Caco-2 (cell line): ENCODE results near the gene OXGR1. TPM values are rescaled to one million over a fixed set of nuclear protein-coding genes. Genes with fewer than 3 reads are reported as not detected.

Experiments
- BruUV-seq: library from RNA; stranded (reverse); fragments of 400-500 nt; replicated peaks from 2 replicates; lab custom pipeline; 2021; lab: Mats Ljungman, UMichigan
- CTCF ChIA-PET: fragments of 300-600 bp; sonication (Branson Sonifier 250); formaldehyde crosslinking; loops from one replicate; lab custom pipeline; 2022; ENCODE audit warnings: antibody characterized with exemption; lab: Charles Lee
- POLR2A ChIA-PET: fragments of 300-600 bp; sonication (Branson Sonifier 250); formaldehyde crosslinking; loops from one replicate; lab custom pipeline; 2022; ENCODE audit warnings: antibody characterized with exemption; lab: Charles Lee
- DNase-seq, 2 experiments: peaks; one replicate each; pipeline versions ENCODE4 v3.0.0 to v3.0.0-alpha.2; 2020 to 2022
- H3K27me3 ChIP-seq: replicated peaks from 2 replicates; pipeline ENCODE4 v1.6.0; 2011; ENCODE audit warnings: low read length; ENCODE audit not compliant: control insufficient read depth, insufficient read depth
- H3K36me3 ChIP-seq: 2 replicates; pipeline ENCODE4 v1.5.1; 2011; ENCODE audit warnings: low read length; ENCODE audit not compliant: control insufficient read depth, insufficient read depth
- H3K4me1 ChIP-seq: fragments of 250-450 bp; sonication (Bioruptor Pico); 2 replicates; pipeline ENCODE4 v1.5.1; 2020; ENCODE audit warnings: mild to moderate bottlenecking
- H3K4me3 ChIP-seq: 2 replicates; pipeline ENCODE4 v1.5.1; 2011; ENCODE audit warnings: low read depth, mild to moderate bottlenecking, control low read depth, low read length
- H3K9me3 ChIP-seq: fragments of 250-450 bp; sonication (Bioruptor Pico); 2 replicates; pipeline ENCODE4 v1.5.1; 2020; ENCODE audit warnings: mild to moderate bottlenecking, moderate library complexity
- H3K27ac Mint-ChIP-seq: one replicate; pipeline ENCODE4 v1.8.0; 2022; ENCODE audit warnings: mixed read lengths; ENCODE audit not compliant: unreplicated experiment
- H3K27me3 Mint-ChIP-seq: one replicate; pipeline ENCODE4 v1.8.0; 2022; ENCODE audit warnings: mixed read lengths; ENCODE audit not compliant: insufficient read depth, unreplicated experiment
- H3K36me3 Mint-ChIP-seq: one replicate; pipeline ENCODE4 v1.8.0; 2022; ENCODE audit warnings: mild to moderate bottlenecking, mixed read lengths; ENCODE audit not compliant: insufficient read depth, unreplicated experiment
- H3K4me1 Mint-ChIP-seq: one replicate; pipeline ENCODE4 v1.8.0; 2022; ENCODE audit warnings: low read depth, mixed read lengths; ENCODE audit not compliant: unreplicated experiment
- H3K4me3 Mint-ChIP-seq: one replicate; pipeline ENCODE4 v1.8.0; 2022; ENCODE audit warnings: mild to moderate bottlenecking, moderate library complexity, mixed read lengths; ENCODE audit not compliant: unreplicated experiment
- H3K9me3 Mint-ChIP-seq: one replicate; pipeline ENCODE4 v1.8.0; 2022; ENCODE audit warnings: mixed read lengths; ENCODE audit not compliant: unreplicated experiment
- CTCF ChIP-seq, 2 experiments: fragments of 200-600 bp in 1 of 2; IDR thresholded peaks; 1 replicate in 1 of 2; 2 replicates in 1 of 2; pipeline versions ENCODE4 v1.5.1 to v1.8.0; 2011 to 2022; ENCODE audit warnings: antibody characterized with exemption in 1 of 2, control low read depth in 1 of 2, inconsistent platforms in 1 of 2, low read depth in 1 of 2, low read length in 1 of 2, mild to moderate bottlenecking in 1 of 2, moderate library complexity in 1 of 2; ENCODE audit not compliant: insufficient read depth in 1 of 2, severe bottlenecking in 1 of 2, unreplicated experiment in 1 of 2
- intact Hi-C: fragments of 100-400 bp; cut with micrococcal nuclease; formaldehyde crosslinking; loops from one replicate; pipeline ENCODE4 v1.10.0; 2022; ENCODE audit not compliant: unreplicated experiment
- total RNA-seq: library from RNA; stranded (reverse); gene quantifications from 2 replicates; pipeline ENCODE4 v1.2.3, GENCODE V29; 2022

OXGR1 gene
- total RNA-seq, 1 experiment from 2014 or later = not detected

GRCh38 chr13:96952595-96952994 is 41.7 kb downstream of the OXGR1 start:
- Mint-ChIP-seq H3K9me3 (no peaks in the 10 kb centered on the region), H3K4me1 (no peaks in the 10 kb centered on the region), H3K4me3 (no peak overlapping the region), H3K36me3 (no peaks in the 10 kb centered on the region), H3K27ac (no peak overlapping the region), H3K27me3 (peaks cover 8% of the 10 kb centered on the region)
- POLR2A ChIA-PET = no interaction called here
- no peak for DNase-seq
- Histone ChIP-seq H3K4me1 (no peaks in the 10 kb centered on the region), H3K4me3 (no peak overlapping the region), H3K36me3 (no peaks in the 10 kb centered on the region), H3K27me3 (no peaks in the 10 kb centered on the region), H3K9me3 (no peaks in the 10 kb centered on the region)
- no TSS peak for BruUV-seq
- intact Hi-C loops = no loop called here
- CTCF ChIA-PET = no interaction called here
- no peak for TF ChIP-seq CTCF (IDR thresholded peaks at IDR 0.05; ENCODE audit: insufficient read depth in 1 of 2, low read depth in 1 of 2, low read length in 1 of 2, severe bottlenecking in 1 of 2, unreplicated experiment in 1 of 2)

- intact Hi-C loops = no loop called here
- H3K4me3 ChIP-seq = no peak overlapping the region
- BruUV-seq = no TSS peak
- H3K36me3 ChIP-seq = no peaks in the 10 kb centered on the region
- H3K27me3 Mint-ChIP-seq = peaks cover 5% of the 10 kb centered on the region
- H3K27ac Mint-ChIP-seq = no peak overlapping the region
- H3K9me3 Mint-ChIP-seq = no peaks in the 10 kb centered on the region
- POLR2A ChIA-PET = no interaction called here
- H3K27me3 ChIP-seq = no peaks in the 10 kb centered on the region
- no peaks in the 10 kb centered on the region for H3K36me3 Mint-ChIP-seq
- 0 out of 2 replicates have a peak, but pooled peaks cover 5% of the 10 kb centered on the region for H3K4me1 ChIP-seq
- no peak overlapping the region for H3K4me3 Mint-ChIP-seq
- TF ChIP-seq CTCF (IDR thresholded peaks at IDR 0.05; ENCODE audit: insufficient read depth in 1 of 2, low read depth in 1 of 2, low read length in 1 of 2, severe bottlenecking in 1 of 2, unreplicated experiment in 1 of 2) = no peak
- H3K9me3 ChIP-seq = no peaks in the 10 kb centered on the region
- CTCF ChIA-PET = no interaction called here
- no peak for DNase-seq
- peaks cover 13% of the 10 kb centered on the region for H3K4me1 Mint-ChIP-seq
Observed at GRCh38 chr13:96948127-96948526, 46.1 kb downstream of the OXGR1 start.

- intact Hi-C loops = no loop called here
- H3K27me3 Mint-ChIP-seq = peaks cover 5% of the 10 kb centered on the region
- H3K4me1 Mint-ChIP-seq = peaks cover 13% of the 10 kb centered on the region
- TF ChIP-seq CTCF (IDR thresholded peaks at IDR 0.05; ENCODE audit: insufficient read depth in 1 of 2, low read depth in 1 of 2, low read length in 1 of 2, severe bottlenecking in 1 of 2, unreplicated experiment in 1 of 2) = no peak
- ChIA-PET POLR2A (no interaction called here), CTCF (no interaction called here)
- no peaks in the 10 kb centered on the region for H3K36me3 Mint-ChIP-seq
- no peak overlapping the region for H3K4me3 Mint-ChIP-seq
- no peak for DNase-seq
- H3K9me3 ChIP-seq = no peaks in the 10 kb centered on the region
- H3K4me1 ChIP-seq = 0 out of 2 replicates have a peak, but pooled peaks cover 5% of the 10 kb centered on the region
- no peak overlapping the region for H3K4me3 ChIP-seq
- no peak overlapping the region for H3K27ac Mint-ChIP-seq
- no peaks in the 10 kb centered on the region for H3K27me3 ChIP-seq
- H3K9me3 Mint-ChIP-seq = no peaks in the 10 kb centered on the region
- no TSS peak for BruUV-seq
- no peaks in the 10 kb centered on the region for H3K36me3 ChIP-seq
Observed at GRCh38 chr13:96947343-96947910, 46.8 kb downstream of the OXGR1 start.
